ENCODE results near the gene MATR3. TPM values are rescaled to one million over a fixed set of nuclear protein-coding genes. Genes with fewer than 3 reads are reported as not detected.

Gene MATR3
- total and polyA plus RNA-seq, 2 experiments from 2014 or later = 293 to 344 TPM

DNA sequence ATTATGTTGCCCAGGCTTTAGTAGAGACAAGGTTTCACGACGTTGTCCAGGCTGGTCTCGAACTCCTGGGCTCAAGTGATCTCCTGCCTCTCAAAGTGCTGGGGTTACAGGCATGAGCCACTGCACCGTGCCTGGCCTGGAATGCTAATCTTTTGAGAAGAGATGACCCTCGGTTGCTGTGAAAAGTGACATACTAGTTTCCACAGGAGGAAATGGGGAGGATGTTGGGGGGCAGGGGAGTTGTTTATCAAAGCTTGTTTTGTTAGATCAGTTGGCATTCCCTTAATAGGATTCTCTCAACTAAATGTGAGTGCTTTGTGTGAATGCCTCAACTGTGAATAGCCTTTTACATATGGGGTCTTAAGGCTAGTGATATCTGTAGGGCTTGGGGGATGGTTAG, 16.4 kb upstream of the MATR3 start:
- H3K4me1 ChIP-seq (ENCODE audit: low read depth) = peaks cover 55% of the 10 kb centered on the region
- H3K9me3 ChIP-seq (ENCODE audit: low read depth) = no peaks in the 10 kb centered on the region
- TF ChIP-seq CTCF (IDR thresholded peaks at IDR 0.05; ENCODE audit: low read depth, low read length) = no peak
- H3K36me3 ChIP-seq = peaks cover 16% of the 10 kb centered on the region
- no peak for DNase-seq (ENCODE audit: low read depth in 1 of 2, low spot score in 1 of 2)
- H3K27me3 ChIP-seq = no peaks in the 10 kb centered on the region
- H3K27ac ChIP-seq = no peak overlapping the region
- H3K4me3 ChIP-seq = no peak overlapping the region

GRCh38 chr5:139278540-139279274, 14.8 kb upstream of the MATR3 start:
- TF ChIP-seq CTCF (IDR thresholded peaks at IDR 0.05; ENCODE audit: low read depth, low read length) = no peak
- Histone ChIP-seq H3K27me3 (no peaks in the 10 kb centered on the region), H3K36me3 (peaks cover 16% of the 10 kb centered on the region), H3K4me1 (ENCODE audit: low read depth) (peaks cover 56% of the 10 kb centered on the region), H3K27ac (peak overlapping the region; percentile 24), H3K9me3 (ENCODE audit: low read depth) (no peaks in the 10 kb centered on the region), H3K4me3 (no peak overlapping the region)
- no peak for DNase-seq (ENCODE audit: low read depth in 1 of 2, low spot score in 1 of 2)

DNA sequence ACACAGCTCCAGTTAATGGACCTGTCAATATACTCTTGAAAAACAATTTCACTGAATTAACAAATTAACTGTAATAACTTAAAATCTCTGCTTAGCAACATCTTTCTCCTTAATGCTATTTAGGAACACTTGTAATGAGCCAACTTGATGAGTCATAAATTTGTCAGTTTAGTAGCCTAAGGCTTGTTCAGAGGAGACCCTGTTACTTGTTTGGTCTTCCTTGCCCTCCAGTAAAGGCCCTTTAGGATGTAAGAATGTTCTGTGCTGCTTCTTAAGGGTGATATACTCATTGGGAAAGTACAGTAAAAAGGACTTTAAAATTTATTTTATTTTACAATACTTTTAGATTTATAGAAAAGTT, 11.4 kb upstream of the MATR3 start:
- H3K36me3 ChIP-seq = peaks cover 16% of the 10 kb centered on the region
- TF ChIP-seq CTCF (IDR thresholded peaks at IDR 0.05; ENCODE audit: low read depth, low read length) = no peak
- DNase-seq (ENCODE audit: low read depth in 1 of 2, low spot score in 1 of 2) = peak in 1 of 2 donors; percentile 40

DNA sequence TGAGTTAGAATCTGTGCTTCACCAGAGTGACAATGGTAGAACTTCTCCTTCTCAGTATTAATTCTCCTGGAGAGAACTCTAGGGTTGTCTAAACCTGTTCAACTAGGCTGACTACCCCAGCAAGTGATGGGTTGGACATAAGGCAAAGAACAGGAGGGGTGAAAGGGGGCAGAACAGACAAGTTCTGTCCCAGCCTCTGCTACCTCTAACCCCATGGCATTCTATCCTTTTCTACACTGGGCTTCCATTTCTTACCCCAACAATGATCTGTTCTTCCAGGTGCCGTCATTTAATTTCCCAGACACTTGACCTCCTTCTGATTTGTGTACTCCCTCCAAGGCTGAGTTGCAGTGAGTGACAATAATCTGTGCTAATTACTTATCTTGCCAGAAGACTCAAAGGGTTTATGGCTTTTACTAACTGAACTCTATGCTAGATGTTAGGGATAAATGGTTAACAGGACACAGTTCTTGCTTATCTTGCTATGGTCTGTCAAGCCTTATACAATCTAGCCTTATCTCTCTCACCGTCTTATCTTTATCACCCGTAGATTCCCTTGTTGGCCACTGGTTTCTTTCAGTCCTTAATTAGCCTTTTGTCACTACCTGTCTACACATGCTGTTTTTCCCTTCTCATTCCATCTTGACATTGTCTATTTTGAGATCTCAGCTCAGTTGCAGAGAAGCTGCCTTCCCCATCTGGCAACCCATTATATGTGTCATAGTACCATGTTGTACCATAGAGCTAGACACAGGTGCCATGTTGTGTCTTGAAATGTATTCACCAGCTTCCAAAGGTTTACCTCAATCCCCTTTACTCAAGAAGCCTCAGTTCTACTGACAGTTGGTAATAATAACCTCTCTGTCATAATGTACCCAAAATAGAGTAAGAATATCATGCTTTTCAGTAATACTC, 10.0 kb upstream of the MATR3 start:
- Histone ChIP-seq H3K9me3 (ENCODE audit: low read depth) (no peaks in the 10 kb centered on the region), H3K4me1 (ENCODE audit: low read depth) (peaks cover 29% of the 10 kb centered on the region), H3K36me3 (peaks cover 16% of the 10 kb centered on the region), H3K27me3 (no peaks in the 10 kb centered on the region), H3K4me3 (no peak overlapping the region), H3K27ac (peak overlapping the region; percentile 46)
- DNase-seq (ENCODE audit: low read depth in 1 of 2, low spot score in 1 of 2) = peak in 1 of 2 donors; percentile 23
- no peak for TF ChIP-seq CTCF (IDR thresholded peaks at IDR 0.05; ENCODE audit: low read depth, low read length)

More for the DNA sequence above, 11.4 kb upstream of the MATR3 start:
- no peak overlapping the region for H3K27ac ChIP-seq
- H3K4me1 ChIP-seq (ENCODE audit: low read depth) = peaks cover 32% of the 10 kb centered on the region
- H3K4me3 ChIP-seq = no peak overlapping the region
- no peaks in the 10 kb centered on the region for H3K9me3 ChIP-seq (ENCODE audit: low read depth)
- no peaks in the 10 kb centered on the region for H3K27me3 ChIP-seq

- Histone ChIP-seq H3K4me3 (no peak overlapping the region), H3K36me3 (peaks cover 9% of the 10 kb centered on the region)
- DNase-seq (ENCODE audit: low read depth in 1 of 2, low spot score in 1 of 2) = no peak
These were observed 9.2 kb upstream of the MATR3 start for GRCh38 chr5:139284295-139284694.

More at GRCh38 chr5:139284295-139284694, 9.2 kb upstream of the MATR3 start:
- no peak overlapping the region for H3K27ac ChIP-seq
- no peaks in the 10 kb centered on the region for H3K27me3 ChIP-seq
- no peaks in the 10 kb centered on the region for H3K9me3 ChIP-seq (ENCODE audit: low read depth)
- H3K4me1 ChIP-seq (ENCODE audit: low read depth) = peaks cover 29% of the 10 kb centered on the region
- no peak for TF ChIP-seq CTCF (IDR thresholded peaks at IDR 0.05; ENCODE audit: low read depth, low read length)

Measured in cardiac muscle cell (in vitro differentiated cells and primary cell).